ENCODE results near the gene NUTM2A. TPM values are rescaled to one million over a fixed set of nuclear protein-coding genes. Genes with fewer than 3 reads are reported as not detected.
A peak's percentile ranks its signal among the peaks of the same experiment; 100 is the strongest.
"Not testable (repeated sequence)": the region's sequence is repeated elsewhere in the genome, so short reads cannot be mapped to it uniquely, and the experiment has no call there.

The NUTM2A gene
- total and polyA plus RNA-seq, 4 donors = 0.57 to 1.9 (median 0.59) TPM; not detected in 1

DNA sequence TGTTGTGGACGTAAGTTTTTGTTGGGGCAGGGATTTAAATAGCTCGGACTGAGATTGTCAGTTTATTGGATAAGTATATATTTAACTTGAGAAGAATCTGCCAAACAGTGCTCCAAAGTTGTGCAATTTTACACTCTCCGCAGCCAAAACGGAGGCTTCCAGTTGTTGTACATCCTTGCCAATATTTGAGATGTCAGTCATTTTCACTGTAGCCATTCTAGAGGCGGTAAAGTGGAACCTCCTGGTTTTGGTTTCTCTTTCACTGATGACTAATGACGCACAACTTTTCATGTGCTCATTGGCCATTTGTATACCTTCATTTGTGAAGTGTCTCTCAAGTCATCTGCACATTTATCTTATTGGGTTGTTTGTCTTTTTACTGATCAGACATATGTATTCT is 24.3 kb upstream of the NUTM2A start:
- TF ChIP-seq, protein P1, sequence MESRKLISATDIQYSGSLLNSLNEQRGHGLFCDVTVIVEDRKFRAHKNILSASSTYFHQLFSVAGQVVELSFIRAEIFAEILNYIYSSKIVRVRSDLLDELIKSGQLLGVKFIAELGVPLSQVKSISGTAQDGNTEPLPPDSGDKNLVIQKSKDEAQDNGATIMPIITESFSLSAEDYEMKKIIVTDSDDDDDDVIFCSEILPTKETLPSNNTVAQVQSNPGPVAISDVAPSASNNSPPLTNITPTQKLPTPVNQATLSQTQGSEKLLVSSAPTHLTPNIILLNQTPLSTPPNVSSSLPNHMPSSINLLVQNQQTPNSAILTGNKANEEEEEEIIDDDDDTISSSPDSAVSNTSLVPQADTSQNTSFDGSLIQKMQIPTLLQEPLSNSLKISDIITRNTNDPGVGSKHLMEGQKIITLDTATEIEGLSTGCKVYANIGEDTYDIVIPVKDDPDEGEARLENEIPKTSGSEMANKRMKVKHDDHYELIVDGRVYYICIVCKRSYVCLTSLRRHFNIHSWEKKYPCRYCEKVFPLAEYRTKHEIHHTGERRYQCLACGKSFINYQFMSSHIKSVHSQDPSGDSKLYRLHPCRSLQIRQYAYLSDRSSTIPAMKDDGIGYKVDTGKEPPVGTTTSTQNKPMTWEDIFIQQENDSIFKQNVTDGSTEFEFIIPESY (IDR thresholded peaks at IDR 0.05) = peak; percentile 48
- TF ChIP-seq SP1 (IDR thresholded peaks at IDR 0.05) (peak; percentile 30), EGR1 (IDR thresholded peaks at IDR 0.05; ENCODE audit: low read depth in 2 of 2) (peak in 1 of 2 donors; percentile 20), JUND (IDR thresholded peaks at IDR 0.05) (peak in 1 of 2 donors; percentile 34), RXRA (IDR thresholded peaks at IDR 0.05) (peak in 1 of 2 donors; percentile 66), YY1 (IDR thresholded peaks at IDR 0.05) (peak; percentile 77), RAD21 (IDR thresholded peaks at IDR 0.05) (peak; percentile 28 to 32), GABPA (IDR thresholded peaks at IDR 0.05 in 1 of 2, conservative IDR thresholded peaks at IDR 0.05 in 1 of 2) (peak in 1 of 2 donors; percentile 50), HNF4A (conservative IDR thresholded peaks at IDR 0.05) (peak in 1 of 2 donors; percentile 52)
- TF ChIP-seq, protein P2, sequence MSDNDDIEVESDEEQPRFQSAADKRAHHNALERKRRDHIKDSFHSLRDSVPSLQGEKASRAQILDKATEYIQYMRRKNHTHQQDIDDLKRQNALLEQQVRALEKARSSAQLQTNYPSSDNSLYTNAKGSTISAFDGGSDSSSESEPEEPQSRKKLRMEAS (IDR thresholded peaks at IDR 0.05) = peak; percentile 48
- 19% methylated on average over 6 of the region's 6 CpGs for WGBS
- H3K4me3 ChIP-seq (ENCODE audit: low read depth in 1 of 3, low read length in 3 of 3); H3K27me3 ChIP-seq (ENCODE audit: control insufficient read depth in 4 of 4, insufficient read depth in 4 of 4, low read length in 3 of 4); H3K9ac ChIP-seq (ENCODE audit: low read depth in 1 of 2, low read length in 2 of 2); H3K36me3 ChIP-seq (ENCODE audit: control insufficient read depth in 4 of 4, insufficient read depth in 3 of 4, low read depth in 1 of 4, low read length in 3 of 4); DNase-seq (ENCODE audit: low spot score); H3K9me3 ChIP-seq (ENCODE audit: control insufficient read depth in 4 of 4, low read length in 3 of 4); H3K4me1 ChIP-seq (ENCODE audit: control insufficient read depth in 4 of 4, insufficient read depth in 4 of 4, low read length in 3 of 4): not testable (repeated sequence)
- peak overlapping the region; percentile 50 to 58 for H3K27ac ChIP-seq (ENCODE audit: low read depth in 1 of 2, low read length in 2 of 2)

DNA sequence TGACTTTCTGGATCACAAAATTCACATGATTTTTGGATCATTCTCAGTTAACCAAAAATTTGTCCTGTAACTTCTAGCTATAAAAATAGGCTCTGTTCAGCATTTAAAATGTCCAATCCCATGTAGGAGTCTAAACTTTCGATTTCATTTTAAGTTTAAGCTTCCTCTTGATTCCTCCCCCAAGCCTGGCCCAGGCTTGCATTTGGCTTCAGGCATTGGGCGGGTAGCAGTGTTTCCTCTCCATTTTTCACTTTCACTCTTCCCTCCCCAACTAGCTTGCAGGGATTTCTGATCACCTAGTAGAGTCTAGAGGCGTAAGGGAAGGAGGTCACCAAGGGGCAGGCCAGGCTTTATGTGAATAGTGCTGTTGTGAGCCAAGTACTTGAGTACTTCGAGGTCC is 20.4 kb upstream of the NUTM2A start:
- not testable (repeated sequence) for H3K4me3 ChIP-seq (ENCODE audit: low read depth in 1 of 3, low read length in 3 of 3); H3K36me3 ChIP-seq (ENCODE audit: control insufficient read depth in 4 of 4, insufficient read depth in 3 of 4, low read depth in 1 of 4, low read length in 3 of 4); DNase-seq (ENCODE audit: low spot score); H3K9ac ChIP-seq (ENCODE audit: low read depth in 1 of 2, low read length in 2 of 2); H3K4me1 ChIP-seq (ENCODE audit: control insufficient read depth in 4 of 4, insufficient read depth in 4 of 4, low read length in 3 of 4); H3K27ac ChIP-seq (ENCODE audit: low read depth in 1 of 2, low read length in 2 of 2); H3K9me3 ChIP-seq (ENCODE audit: control insufficient read depth in 4 of 4, low read length in 3 of 4); H3K27me3 ChIP-seq (ENCODE audit: control insufficient read depth in 4 of 4, insufficient read depth in 4 of 4, low read length in 3 of 4)
- 17% methylated on average over 2 of the region's 4 CpGs for WGBS

DNA sequence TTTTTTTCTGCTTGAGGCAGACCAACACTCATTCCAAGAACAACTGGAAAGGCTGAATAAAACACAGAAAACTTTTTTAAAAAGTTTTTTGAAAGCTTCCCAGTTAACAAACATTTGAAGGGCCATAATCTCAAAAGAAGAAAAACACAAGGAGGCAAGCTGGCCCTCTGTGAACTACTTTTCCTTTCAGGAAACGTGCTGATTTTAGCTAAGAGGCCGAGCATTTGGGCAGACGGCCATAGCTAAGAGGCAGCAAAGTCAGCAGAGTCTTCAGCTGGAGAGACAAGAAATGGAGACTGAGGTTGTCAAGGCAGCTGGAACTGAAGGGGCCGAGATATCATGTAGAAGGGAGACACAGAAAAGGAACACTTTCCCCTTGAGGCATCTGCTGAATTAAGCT is 18.3 kb upstream of the NUTM2A start:
- not testable (repeated sequence) for H3K36me3 ChIP-seq (ENCODE audit: control insufficient read depth in 4 of 4, insufficient read depth in 3 of 4, low read depth in 1 of 4, low read length in 3 of 4); H3K4me1 ChIP-seq (ENCODE audit: control insufficient read depth in 4 of 4, insufficient read depth in 4 of 4, low read length in 3 of 4); DNase-seq (ENCODE audit: low spot score); H3K27me3 ChIP-seq (ENCODE audit: control insufficient read depth in 4 of 4, insufficient read depth in 4 of 4, low read length in 3 of 4); H3K9me3 ChIP-seq (ENCODE audit: control insufficient read depth in 4 of 4, low read length in 3 of 4); H3K27ac ChIP-seq (ENCODE audit: low read depth in 1 of 2, low read length in 2 of 2); H3K4me3 ChIP-seq (ENCODE audit: low read depth in 1 of 3, low read length in 3 of 3); H3K9ac ChIP-seq (ENCODE audit: low read depth in 1 of 2, low read length in 2 of 2)
- TF ChIP-seq NR2F2 (IDR thresholded peaks at IDR 0.05) = peak; percentile 24
- 76% methylated on average over 4 of the region's 4 CpGs for WGBS

DNA sequence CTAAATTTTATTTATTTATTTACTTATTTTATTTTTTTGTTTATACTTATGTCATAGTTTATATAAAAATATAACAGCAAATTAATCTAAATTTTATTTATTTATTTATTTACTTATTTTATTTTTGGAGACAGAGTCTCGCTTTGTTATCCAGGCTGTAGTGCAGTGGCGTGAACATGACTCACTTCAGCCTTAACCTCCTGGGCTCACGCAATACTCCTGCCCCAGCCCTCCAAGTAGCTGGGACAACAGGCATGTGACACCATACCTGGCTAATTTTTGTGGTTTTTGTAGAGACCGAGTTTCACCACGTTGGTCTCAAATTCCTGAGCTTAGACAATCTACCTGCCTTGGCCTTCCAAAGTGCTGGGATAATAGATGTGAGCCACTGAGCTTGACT is 14.9 kb upstream of the NUTM2A start:
- not testable (repeated sequence) for DNase-seq (ENCODE audit: low spot score); H3K4me3 ChIP-seq (ENCODE audit: low read depth in 1 of 3, low read length in 3 of 3); H3K4me1 ChIP-seq (ENCODE audit: control insufficient read depth in 4 of 4, insufficient read depth in 4 of 4, low read length in 3 of 4); H3K9ac ChIP-seq (ENCODE audit: low read depth in 1 of 2, low read length in 2 of 2); H3K27me3 ChIP-seq (ENCODE audit: control insufficient read depth in 4 of 4, insufficient read depth in 4 of 4, low read length in 3 of 4); H3K36me3 ChIP-seq (ENCODE audit: control insufficient read depth in 4 of 4, insufficient read depth in 3 of 4, low read depth in 1 of 4, low read length in 3 of 4); H3K9me3 ChIP-seq (ENCODE audit: control insufficient read depth in 4 of 4, low read length in 3 of 4); H3K27ac ChIP-seq (ENCODE audit: low read depth in 1 of 2, low read length in 2 of 2)
- WGBS = 98% methylated on average over 5 of the region's 5 CpGs

DNA sequence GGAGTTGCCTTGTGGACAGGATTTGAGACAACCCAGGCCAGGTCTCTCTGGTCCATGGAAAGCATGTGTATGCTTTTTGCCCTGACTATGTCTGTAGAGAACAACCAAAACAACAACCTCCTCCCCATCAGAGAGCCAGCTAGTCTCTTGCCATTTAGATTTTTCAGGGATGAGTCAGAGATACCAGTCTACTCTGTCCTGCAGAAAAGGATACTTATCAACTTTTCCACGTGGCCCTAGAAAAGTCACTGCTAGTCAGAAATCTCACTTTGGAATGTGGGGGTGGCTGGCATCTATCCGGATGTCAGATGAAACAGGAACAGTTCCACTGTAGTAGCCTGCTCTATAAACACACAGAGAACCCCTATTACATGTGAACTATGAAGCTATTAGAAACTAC is 13.4 kb upstream of the NUTM2A start:
- WGBS = 76% methylated on average over 2 of the region's 2 CpGs
- not testable (repeated sequence) for H3K27ac ChIP-seq (ENCODE audit: low read depth in 1 of 2, low read length in 2 of 2)

DNA sequence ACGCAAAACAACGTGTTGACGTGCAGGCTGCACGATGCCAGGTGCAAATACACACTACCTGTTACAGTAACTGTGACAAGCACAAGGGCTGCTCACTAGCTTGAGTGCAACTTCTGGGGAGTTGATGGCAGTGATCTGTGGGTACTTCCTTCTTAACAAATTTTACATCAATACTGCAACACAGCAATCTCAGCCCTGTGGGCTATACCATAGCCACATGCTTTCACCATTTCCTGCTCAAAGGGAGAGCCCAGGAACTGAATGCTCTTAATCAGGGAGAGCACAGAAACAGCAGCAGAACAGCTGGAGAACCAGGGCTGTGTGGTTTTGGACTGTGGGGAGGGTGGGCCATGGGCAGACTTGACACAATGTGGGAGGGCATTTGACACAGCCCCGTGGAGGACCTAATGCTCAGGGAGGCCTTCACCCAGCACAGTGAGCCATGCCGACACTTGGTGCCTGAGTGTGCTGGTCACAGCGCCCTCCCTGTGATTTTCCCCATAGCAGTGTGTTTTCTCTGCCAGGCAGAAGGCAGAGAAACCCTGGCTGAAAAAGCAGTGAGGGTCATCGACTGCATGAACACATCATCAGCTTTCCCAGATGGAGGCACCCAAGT is 12.0 kb upstream of the NUTM2A start:
- H3K9ac ChIP-seq (ENCODE audit: low read depth in 1 of 2, low read length in 2 of 2); H3K4me3 ChIP-seq (ENCODE audit: low read depth in 1 of 3, low read length in 3 of 3); H3K27ac ChIP-seq (ENCODE audit: low read depth in 1 of 2, low read length in 2 of 2); H3K9me3 ChIP-seq (ENCODE audit: control insufficient read depth in 4 of 4, low read length in 3 of 4); DNase-seq (ENCODE audit: low spot score); H3K27me3 ChIP-seq (ENCODE audit: control insufficient read depth in 4 of 4, insufficient read depth in 4 of 4, low read length in 3 of 4); H3K36me3 ChIP-seq (ENCODE audit: control insufficient read depth in 4 of 4, insufficient read depth in 3 of 4, low read depth in 1 of 4, low read length in 3 of 4); H3K4me1 ChIP-seq (ENCODE audit: control insufficient read depth in 4 of 4, insufficient read depth in 4 of 4, low read length in 3 of 4): not testable (repeated sequence)
- 71% methylated on average over 7 of the region's 8 CpGs for WGBS

More for the DNA sequence above, 13.4 kb upstream of the NUTM2A start:
- not testable (repeated sequence) for H3K4me3 ChIP-seq (ENCODE audit: low read depth in 1 of 3, low read length in 3 of 3); H3K9me3 ChIP-seq (ENCODE audit: control insufficient read depth in 4 of 4, low read length in 3 of 4); H3K9ac ChIP-seq (ENCODE audit: low read depth in 1 of 2, low read length in 2 of 2); H3K27me3 ChIP-seq (ENCODE audit: control insufficient read depth in 4 of 4, insufficient read depth in 4 of 4, low read length in 3 of 4); H3K36me3 ChIP-seq (ENCODE audit: control insufficient read depth in 4 of 4, insufficient read depth in 3 of 4, low read depth in 1 of 4, low read length in 3 of 4); H3K4me1 ChIP-seq (ENCODE audit: control insufficient read depth in 4 of 4, insufficient read depth in 4 of 4, low read length in 3 of 4); DNase-seq (ENCODE audit: low spot score)
